OCI-LY7 (cell line): ENCODE data around the gene HTRA2.

Experiments used
- EZH2phosphoT487 ChIP-seq: fragments of 200-600 bp; sonication (generic); IDR thresholded peaks from 2 replicates; pipeline ENCODE4 v1.6.1; 2018; ENCODE audit warnings: low read depth, borderline replicate concordance, mild to moderate bottlenecking, mixed run types, antibody characterized with exemption, low read length, moderate library complexity, mixed read lengths
- TF ChIP-seq, protein P1 (sequence below): fragments of 200-600 bp; sonication (generic); conservative IDR thresholded peaks from 2 replicates; pipeline ENCODE4 v1.5.1; 2014; ENCODE audit warnings: mild to moderate bottlenecking, antibody characterized with exemption, low read length, moderate library complexity, mixed read lengths

DNA sequence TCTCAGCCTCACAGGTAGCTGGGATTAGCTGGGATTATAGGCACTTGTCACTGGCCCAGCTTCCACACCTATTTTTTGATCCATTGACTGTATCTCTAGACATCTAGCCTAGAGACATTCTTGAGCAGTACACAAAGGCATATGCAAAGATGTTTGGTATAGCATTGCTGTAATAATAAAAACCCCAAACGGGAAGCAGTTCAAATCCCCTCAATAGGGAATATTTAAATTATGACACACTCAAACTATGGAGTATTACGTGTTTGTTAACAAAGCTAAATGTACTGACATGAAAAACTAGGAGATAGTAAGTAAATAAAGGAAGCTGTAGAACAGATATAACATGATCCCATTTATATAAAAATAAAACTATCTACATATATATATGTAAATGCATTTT, 52.5 kb downstream of the HTRA2 start:
- TF ChIP-seq, protein P1, sequence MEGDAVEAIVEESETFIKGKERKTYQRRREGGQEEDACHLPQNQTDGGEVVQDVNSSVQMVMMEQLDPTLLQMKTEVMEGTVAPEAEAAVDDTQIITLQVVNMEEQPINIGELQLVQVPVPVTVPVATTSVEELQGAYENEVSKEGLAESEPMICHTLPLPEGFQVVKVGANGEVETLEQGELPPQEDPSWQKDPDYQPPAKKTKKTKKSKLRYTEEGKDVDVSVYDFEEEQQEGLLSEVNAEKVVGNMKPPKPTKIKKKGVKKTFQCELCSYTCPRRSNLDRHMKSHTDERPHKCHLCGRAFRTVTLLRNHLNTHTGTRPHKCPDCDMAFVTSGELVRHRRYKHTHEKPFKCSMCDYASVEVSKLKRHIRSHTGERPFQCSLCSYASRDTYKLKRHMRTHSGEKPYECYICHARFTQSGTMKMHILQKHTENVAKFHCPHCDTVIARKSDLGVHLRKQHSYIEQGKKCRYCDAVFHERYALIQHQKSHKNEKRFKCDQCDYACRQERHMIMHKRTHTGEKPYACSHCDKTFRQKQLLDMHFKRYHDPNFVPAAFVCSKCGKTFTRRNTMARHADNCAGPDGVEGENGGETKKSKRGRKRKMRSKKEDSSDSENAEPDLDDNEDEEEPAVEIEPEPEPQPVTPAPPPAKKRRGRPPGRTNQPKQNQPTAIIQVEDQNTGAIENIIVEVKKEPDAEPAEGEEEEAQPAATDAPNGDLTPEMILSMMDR = no peak
- TF ChIP-seq EZH2phosphoT487 = no peak
